ENCODE data around the gene LSM14B.
"Not testable (repeated sequence)": the region's sequence is repeated elsewhere in the genome, so short reads cannot be mapped to it uniquely, and the experiment has no call there.

The LSM14B gene

DNA sequence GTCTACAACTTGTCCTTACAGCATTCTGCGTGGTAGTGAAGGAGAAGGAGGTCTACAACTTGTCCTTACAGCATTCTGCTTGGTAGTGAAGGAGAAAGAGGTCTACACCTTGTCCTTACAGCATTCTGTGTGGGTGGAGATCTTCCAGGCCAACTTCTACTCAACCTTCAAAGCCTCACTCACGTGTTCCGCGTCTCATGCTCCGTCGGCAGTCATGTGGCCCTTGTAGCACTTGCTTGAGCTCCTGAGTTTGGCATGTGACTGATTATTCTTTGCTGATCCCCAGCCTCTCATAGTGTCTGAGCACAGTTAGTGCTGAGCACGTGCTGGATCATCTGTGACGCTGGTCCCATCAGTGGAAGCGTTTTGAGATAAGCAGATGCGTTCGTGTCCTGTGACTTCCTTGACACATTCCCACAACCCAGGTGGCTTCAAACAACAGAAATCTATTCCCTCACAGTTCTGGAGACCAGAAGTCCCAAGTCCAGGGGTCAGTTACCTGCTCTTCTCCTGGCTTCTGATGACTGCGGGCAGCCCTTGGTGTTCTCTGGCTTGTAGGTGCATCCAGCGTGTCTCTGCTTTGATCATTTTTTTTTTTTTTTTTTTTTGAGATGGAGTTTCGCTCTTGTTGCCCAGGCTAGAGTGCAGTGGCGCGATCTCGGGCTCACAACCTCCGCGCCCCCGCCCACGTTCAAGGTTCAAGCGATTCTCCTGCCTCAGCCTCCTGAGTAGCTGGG, 23.9 kb downstream of the LSM14B start:
- H3K36me3 ChIP-seq (ENCODE audit: control insufficient read depth, insufficient read depth, low read length): no peaks in the 10 kb centered on the region
- no peaks in the 10 kb centered on the region for H3K27me3 ChIP-seq (ENCODE audit: control insufficient read depth, insufficient read depth, low read length)
- no peak overlapping the region for H3K27ac ChIP-seq (ENCODE audit: low read depth, low read length)
- H3K4me3 ChIP-seq (ENCODE audit: low read length): no peak overlapping the region
- peaks cover 12% of the 10 kb centered on the region for H3K4me1 ChIP-seq (ENCODE audit: control insufficient read depth, insufficient read depth, low read length)
- no peak overlapping the region for H3K9ac ChIP-seq (ENCODE audit: low read length)

GRCh38 chr20:62147125-62147524, 24.9 kb downstream of the LSM14B start:
- Histone ChIP-seq H3K27me3 (ENCODE audit: control insufficient read depth, insufficient read depth, low read length) (no peaks in the 10 kb centered on the region), H3K9ac (ENCODE audit: low read length) (no peak overlapping the region), H3K4me1 (ENCODE audit: control insufficient read depth, insufficient read depth, low read length) (peaks cover 4% of the 10 kb centered on the region), H3K4me3 (ENCODE audit: low read length) (no peak overlapping the region), H3K36me3 (ENCODE audit: control insufficient read depth, insufficient read depth, low read length) (no peaks in the 10 kb centered on the region), H3K27ac (ENCODE audit: low read depth, low read length) (no peak overlapping the region)

GRCh38 chr20:62147528-62147927, 25.3 kb downstream of the LSM14B start:
- no peak overlapping the region for H3K4me3 ChIP-seq (ENCODE audit: low read length)
- no peaks in the 10 kb centered on the region for H3K27me3 ChIP-seq (ENCODE audit: control insufficient read depth, insufficient read depth, low read length)
- H3K36me3 ChIP-seq (ENCODE audit: control insufficient read depth, insufficient read depth, low read length): no peaks in the 10 kb centered on the region
- H3K27ac ChIP-seq (ENCODE audit: low read depth, low read length): no peak overlapping the region
- H3K9ac ChIP-seq (ENCODE audit: low read length): no peak overlapping the region
- peaks cover 4% of the 10 kb centered on the region for H3K4me1 ChIP-seq (ENCODE audit: control insufficient read depth, insufficient read depth, low read length)

GRCh38 chr20:62148383-62148782, 26.1 kb downstream of the LSM14B start:
- not testable (repeated sequence) for H3K4me1 ChIP-seq (ENCODE audit: control insufficient read depth, insufficient read depth, low read length); H3K27ac ChIP-seq (ENCODE audit: low read depth, low read length)

GRCh38 chr20:62148908-62149314, 26.6 kb downstream of the LSM14B start:
- H3K36me3 ChIP-seq (ENCODE audit: control insufficient read depth, insufficient read depth, low read length): no peaks in the 10 kb centered on the region
- H3K27me3 ChIP-seq (ENCODE audit: control insufficient read depth, insufficient read depth, low read length): no peaks in the 10 kb centered on the region
- H3K4me1 ChIP-seq (ENCODE audit: control insufficient read depth, insufficient read depth, low read length): peaks cover 4% of the 10 kb centered on the region
- no peak overlapping the region for H3K27ac ChIP-seq (ENCODE audit: low read depth, low read length)
- no peak overlapping the region for H3K9ac ChIP-seq (ENCODE audit: low read length)
- no peak overlapping the region for H3K4me3 ChIP-seq (ENCODE audit: low read length)

More at GRCh38 chr20:62148383-62148782, 26.1 kb downstream of the LSM14B start:
- H3K27me3 ChIP-seq (ENCODE audit: control insufficient read depth, insufficient read depth, low read length); H3K36me3 ChIP-seq (ENCODE audit: control insufficient read depth, insufficient read depth, low read length); H3K4me3 ChIP-seq (ENCODE audit: low read length); H3K9ac ChIP-seq (ENCODE audit: low read length): not testable (repeated sequence)

GRCh38 chr20:62149532-62150309, 27.4 kb downstream of the LSM14B start:
- no peaks in the 10 kb centered on the region for H3K36me3 ChIP-seq (ENCODE audit: control insufficient read depth, insufficient read depth, low read length)
- no peaks in the 10 kb centered on the region for H3K27me3 ChIP-seq (ENCODE audit: control insufficient read depth, insufficient read depth, low read length)
- H3K9ac ChIP-seq (ENCODE audit: low read length): no peak overlapping the region
- no peak overlapping the region for H3K4me3 ChIP-seq (ENCODE audit: low read length)
- H3K27ac ChIP-seq (ENCODE audit: low read depth, low read length): no peak overlapping the region
- H3K4me1 ChIP-seq (ENCODE audit: control insufficient read depth, insufficient read depth, low read length): peaks cover 2% of the 10 kb centered on the region

DNA sequence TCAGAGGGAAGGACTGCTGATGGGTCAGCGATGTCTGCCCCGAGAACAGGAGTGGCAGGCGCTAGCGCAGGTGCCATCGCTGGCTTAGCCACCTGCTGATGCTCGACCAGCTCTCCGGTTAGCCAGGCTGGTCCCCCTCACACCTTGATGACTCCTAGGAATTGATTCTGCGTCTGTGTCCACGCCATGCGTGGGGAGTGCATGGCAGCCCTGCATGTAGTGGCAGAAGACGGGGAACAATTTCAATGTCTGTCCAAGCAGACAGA, 28.0 kb downstream of the LSM14B start:
- no peak overlapping the region for H3K27ac ChIP-seq (ENCODE audit: low read depth, low read length)
- no peaks in the 10 kb centered on the region for H3K36me3 ChIP-seq (ENCODE audit: control insufficient read depth, insufficient read depth, low read length)
- H3K4me1 ChIP-seq (ENCODE audit: control insufficient read depth, insufficient read depth, low read length): no peaks in the 10 kb centered on the region
- H3K27me3 ChIP-seq (ENCODE audit: control insufficient read depth, insufficient read depth, low read length): no peaks in the 10 kb centered on the region
- no peak overlapping the region for H3K4me3 ChIP-seq (ENCODE audit: low read length)
- H3K9ac ChIP-seq (ENCODE audit: low read length): no peak overlapping the region

GRCh38 chr20:62151225-62151624, 28.9 kb downstream of the LSM14B start:
- H3K4me3 ChIP-seq (ENCODE audit: low read length): no peak overlapping the region
- H3K4me1 ChIP-seq (ENCODE audit: control insufficient read depth, insufficient read depth, low read length): no peaks in the 10 kb centered on the region
- H3K36me3 ChIP-seq (ENCODE audit: control insufficient read depth, insufficient read depth, low read length): no peaks in the 10 kb centered on the region
- H3K27ac ChIP-seq (ENCODE audit: low read depth, low read length): no peak overlapping the region
- no peak overlapping the region for H3K9ac ChIP-seq (ENCODE audit: low read length)
- H3K27me3 ChIP-seq (ENCODE audit: control insufficient read depth, insufficient read depth, low read length): no peaks in the 10 kb centered on the region

DNA sequence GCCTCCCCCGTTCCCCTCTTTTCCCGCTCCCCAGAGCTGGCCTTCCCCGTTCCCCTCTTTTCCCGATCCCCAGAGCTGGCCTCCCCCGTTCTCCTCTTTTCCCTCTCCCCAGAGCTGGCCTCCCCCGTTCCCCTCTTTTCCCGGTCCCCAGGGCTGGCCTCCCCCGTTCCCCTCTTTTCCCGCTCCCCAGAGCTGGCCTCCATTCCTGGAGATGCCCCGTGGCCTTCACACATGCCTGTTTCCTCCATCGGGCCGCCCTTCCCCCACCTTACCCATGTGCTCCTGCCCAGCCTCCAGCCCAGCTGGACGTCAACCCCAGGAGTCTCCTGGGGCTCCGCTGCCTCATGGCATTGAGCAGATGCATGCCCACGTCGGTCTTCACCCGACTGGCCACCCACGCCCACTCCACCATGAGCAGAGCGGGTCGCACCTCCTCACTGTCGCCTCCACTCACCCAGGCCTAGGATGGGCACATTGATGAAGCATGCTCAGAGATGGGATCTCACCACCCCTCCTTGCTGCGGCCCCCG, 29.6 kb downstream of the LSM14B start:
- Histone ChIP-seq H3K27ac (ENCODE audit: low read depth, low read length) (no peak overlapping the region), H3K4me1 (ENCODE audit: control insufficient read depth, insufficient read depth, low read length) (no peaks in the 10 kb centered on the region), H3K27me3 (ENCODE audit: control insufficient read depth, insufficient read depth, low read length) (no peaks in the 10 kb centered on the region), H3K9ac (ENCODE audit: low read length) (no peak overlapping the region), H3K36me3 (ENCODE audit: control insufficient read depth, insufficient read depth, low read length) (no peaks in the 10 kb centered on the region), H3K4me3 (ENCODE audit: low read length) (no peak overlapping the region)

- Histone ChIP-seq H3K27me3 (ENCODE audit: control insufficient read depth, insufficient read depth, low read length) (no peaks in the 10 kb centered on the region), H3K36me3 (ENCODE audit: control insufficient read depth, insufficient read depth, low read length) (peaks cover 3% of the 10 kb centered on the region), H3K4me1 (ENCODE audit: control insufficient read depth, insufficient read depth, low read length) (no peaks in the 10 kb centered on the region), H3K9ac (ENCODE audit: low read length) (no peak overlapping the region), H3K27ac (ENCODE audit: low read depth, low read length) (no peak overlapping the region), H3K4me3 (ENCODE audit: low read length) (no peak overlapping the region)
Observed at GRCh38 chr20:62155428-62156253, 33.4 kb downstream of the LSM14B start.

DNA sequence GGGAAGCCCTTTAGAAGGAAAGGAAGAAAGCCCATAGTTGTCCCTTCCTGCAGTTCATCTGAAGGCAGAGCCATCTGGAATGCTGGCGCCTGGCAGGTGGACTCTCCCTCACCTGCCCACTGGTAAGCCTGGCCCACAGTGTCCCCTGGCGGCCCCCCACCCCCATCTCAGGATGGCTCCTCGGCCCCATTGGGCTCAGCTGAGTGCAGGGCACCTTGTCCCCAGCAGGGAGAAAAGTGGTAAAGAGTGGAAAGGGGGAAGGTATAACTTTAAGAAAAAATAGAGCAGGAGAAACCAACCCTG, 33.9 kb downstream of the LSM14B start:
- Histone ChIP-seq H3K4me1 (ENCODE audit: control insufficient read depth, insufficient read depth, low read length) (no peaks in the 10 kb centered on the region), H3K4me3 (ENCODE audit: low read length) (no peak overlapping the region), H3K36me3 (ENCODE audit: control insufficient read depth, insufficient read depth, low read length) (peaks cover 7% of the 10 kb centered on the region), H3K27me3 (ENCODE audit: control insufficient read depth, insufficient read depth, low read length) (no peaks in the 10 kb centered on the region), H3K27ac (ENCODE audit: low read depth, low read length) (no peak overlapping the region), H3K9ac (ENCODE audit: low read length) (no peak overlapping the region)

DNA sequence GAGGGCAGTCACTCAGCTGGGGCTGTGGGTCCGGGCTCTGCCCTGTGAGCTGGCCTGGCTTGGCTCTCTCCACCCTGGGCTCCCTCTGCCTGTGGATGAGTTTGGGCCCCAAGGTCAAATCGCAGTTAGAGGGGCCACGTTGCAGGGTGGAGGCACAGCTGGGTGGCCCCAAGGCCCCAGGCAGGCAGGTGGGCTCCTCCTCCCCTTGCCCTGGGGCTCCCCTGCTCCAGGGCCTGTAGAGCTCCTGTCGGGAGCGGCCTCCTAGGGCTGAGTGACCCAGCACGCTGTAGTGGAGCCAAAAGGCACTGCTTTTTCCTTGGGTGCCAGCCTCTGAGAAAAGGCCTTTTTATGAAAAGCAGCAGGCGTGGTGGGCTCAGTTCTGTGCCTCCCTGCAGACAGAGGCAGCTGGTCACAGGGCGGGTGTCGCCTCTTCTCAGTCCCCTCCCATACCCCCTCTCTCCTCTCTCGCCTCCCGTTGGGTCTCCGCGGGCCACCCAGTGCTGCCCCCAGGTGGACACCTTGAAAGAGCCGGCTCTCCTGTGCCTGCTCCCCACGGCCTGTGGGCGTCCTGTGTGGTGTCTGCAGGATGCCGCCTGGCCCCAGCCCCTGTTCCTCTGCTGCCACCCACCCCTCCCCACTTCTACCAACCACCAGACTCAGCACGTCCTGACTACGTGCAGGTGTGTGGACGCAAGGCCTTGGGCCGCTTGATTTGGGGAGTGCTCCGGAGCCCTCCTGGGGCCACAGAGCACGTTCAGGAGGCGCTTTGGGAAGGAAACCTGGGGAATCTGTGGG, 34.5 kb downstream of the LSM14B start:
- Histone ChIP-seq H3K4me3 (ENCODE audit: low read length) (no peak overlapping the region), H3K27ac (ENCODE audit: low read depth, low read length) (no peak overlapping the region), H3K36me3 (ENCODE audit: control insufficient read depth, insufficient read depth, low read length) (peaks cover 12% of the 10 kb centered on the region), H3K27me3 (ENCODE audit: control insufficient read depth, insufficient read depth, low read length) (no peaks in the 10 kb centered on the region), H3K4me1 (ENCODE audit: control insufficient read depth, insufficient read depth, low read length) (no peaks in the 10 kb centered on the region), H3K9ac (ENCODE audit: low read length) (no peak overlapping the region)
